Measurements from ENCODE around the gene XXYLT1. TPM values are rescaled to one million over a fixed set of nuclear protein-coding genes. Genes with fewer than 3 reads are reported as not detected.

XXYLT1 gene
- total RNA-seq, 1 experiment from 2014 or later, result 49.1 TPM

- no peak for DNase-seq (ENCODE audit: low spot score)
These were observed 193.1 kb downstream of the XXYLT1 start for GRCh38 chr3:195077611-195078540.

- DNase-seq (ENCODE audit: low spot score), result no peak
These were observed 193.9 kb downstream of the XXYLT1 start for GRCh38 chr3:195076981-195077610.

- DNase-seq (ENCODE audit: low spot score), result no peak
These were observed 194.8 kb downstream of the XXYLT1 start for GRCh38 chr3:195075941-195076875.

- DNase-seq (ENCODE audit: low spot score), result no peak
These were observed 195.6 kb downstream of the XXYLT1 start for GRCh38 chr3:195075199-195075940.

GRCh38 chr3:195073866-195074860 lies 196.8 kb downstream of the XXYLT1 start:
- DNase-seq (ENCODE audit: low spot score), result no peak

GRCh38 chr3:195072916-195073564 lies 197.9 kb downstream of the XXYLT1 start:
- no peak for DNase-seq (ENCODE audit: low spot score)

GRCh38 chr3:195071916-195072820 lies 198.8 kb downstream of the XXYLT1 start:
- DNase-seq (ENCODE audit: low spot score), result no peak

GRCh38 chr3:195071011-195071728 lies 199.8 kb downstream of the XXYLT1 start:
- DNase-seq (ENCODE audit: low spot score), result no peak

GRCh38 chr3:195070336-195070735 lies 200.6 kb downstream of the XXYLT1 start:
- no peak for DNase-seq (ENCODE audit: low spot score)

- no peak for DNase-seq (ENCODE audit: low spot score)
These were observed 201.3 kb downstream of the XXYLT1 start for GRCh38 chr3:195069501-195070251.

GRCh38 chr3:195068084-195069080 lies 202.6 kb downstream of the XXYLT1 start:
- DNase-seq (ENCODE audit: low spot score), result no peak

- no peak for DNase-seq (ENCODE audit: low spot score)
These were observed 204.5 kb downstream of the XXYLT1 start for GRCh38 chr3:195066441-195066841.

- DNase-seq (ENCODE audit: low spot score), result no peak
These were observed 205.1 kb downstream of the XXYLT1 start for GRCh38 chr3:195065864-195066185.

GRCh38 chr3:195065142-195065863 lies 205.7 kb downstream of the XXYLT1 start:
- no peak for DNase-seq (ENCODE audit: low spot score)

- no peak for DNase-seq (ENCODE audit: low spot score)
These were observed 206.5 kb downstream of the XXYLT1 start for GRCh38 chr3:195064300-195064931.
